Astrocyte (in vitro differentiated cells and primary cell): Measurements from ENCODE around the gene UNC5B. TPM values are rescaled to one million over a fixed set of nuclear protein-coding genes. Genes with fewer than 3 reads are reported as not detected.
A peak's percentile ranks its signal among the peaks of the same experiment; 100 is the strongest.

ENCODE experiments used
- DNase-seq: peaks from one replicate; pipeline ENCODE4 v3.0.0-alpha.2; 2010; ENCODE audit warnings: low read depth
- FAIRE-seq: peaks from 2 replicates; lab custom pipeline; 2011; peaks lifted over from hg19 to GRCh38; lab: Jason Lieb, UNC
- H2AFZ ChIP-seq: 2 replicates; pipeline ENCODE4 v1.6.0; 2012; ENCODE audit warnings: low read depth, low read length, inconsistent platforms
- H3K27ac ChIP-seq: 2 replicates; pipeline ENCODE4 v1.5.1; 2011; ENCODE audit warnings: low read depth, low read length, inconsistent platforms
- H3K27me3 ChIP-seq: 2 replicates; pipeline ENCODE4 v1.6.0; 2011; ENCODE audit warnings: low read length, inconsistent platforms; ENCODE audit not compliant: insufficient read depth
- H3K36me3 ChIP-seq: 2 replicates; pipeline ENCODE4 v1.5.1; 2011; ENCODE audit warnings: low read length, inconsistent platforms; ENCODE audit not compliant: insufficient read depth
- H3K4me1 ChIP-seq: 2 replicates; pipeline ENCODE4 v1.5.1; 2011; ENCODE audit warnings: low read length, inconsistent platforms; ENCODE audit not compliant: insufficient read depth
- H3K4me2 ChIP-seq: 2 replicates; pipeline ENCODE4 v1.6.0; 2012; ENCODE audit warnings: low read length, inconsistent platforms
- H3K4me3 ChIP-seq: 2 replicates; pipeline ENCODE4 v1.5.1; 2011; ENCODE audit warnings: low read depth, mild to moderate bottlenecking, low read length, inconsistent platforms; ENCODE audit not compliant: insufficient read depth
- H3K79me2 ChIP-seq: 2 replicates; pipeline ENCODE4 v1.6.0; 2012; ENCODE audit warnings: mild to moderate bottlenecking, low read length, inconsistent platforms; ENCODE audit not compliant: insufficient read depth
- H3K9ac ChIP-seq: 2 replicates; pipeline ENCODE4 v1.6.0; 2012; ENCODE audit warnings: mild to moderate bottlenecking, low read length, inconsistent platforms
- H3K9me3 ChIP-seq: 2 replicates; pipeline ENCODE4 v1.5.1; 2012; ENCODE audit warnings: low read depth, mild to moderate bottlenecking, low read length, inconsistent platforms; ENCODE audit not compliant: insufficient read depth
- H4K20me1 ChIP-seq: 2 replicates; pipeline ENCODE4 v1.6.0; 2012; ENCODE audit warnings: low read length, inconsistent platforms; ENCODE audit not compliant: insufficient read depth
- H3K27ac Mint-ChIP-seq: one replicate; pipeline ENCODE4 v1.8.0; 2021; ENCODE audit warnings: mild to moderate bottlenecking, mixed read lengths; ENCODE audit not compliant: unreplicated experiment
- H3K27me3 Mint-ChIP-seq: one replicate; pipeline ENCODE4 v1.8.0; 2021; ENCODE audit warnings: low read depth, mixed read lengths; ENCODE audit not compliant: unreplicated experiment
- H3K36me3 Mint-ChIP-seq: one replicate; pipeline ENCODE4 v1.8.0; 2021; ENCODE audit warnings: low read depth, mixed read lengths; ENCODE audit not compliant: unreplicated experiment
- H3K4me1 Mint-ChIP-seq: one replicate; pipeline ENCODE4 v1.8.0; 2021; ENCODE audit warnings: low read depth, mixed read lengths; ENCODE audit not compliant: unreplicated experiment
- H3K4me3 Mint-ChIP-seq: one replicate; pipeline ENCODE4 v1.8.0; 2021; ENCODE audit warnings: mild to moderate bottlenecking, moderate library complexity, mixed read lengths; ENCODE audit not compliant: unreplicated experiment
- H3K9me3 Mint-ChIP-seq: one replicate; pipeline ENCODE4 v1.8.0; 2021; ENCODE audit warnings: mild to moderate bottlenecking, mixed read lengths; ENCODE audit not compliant: unreplicated experiment
- CTCF ChIP-seq: IDR thresholded peaks from 2 replicates; pipeline ENCODE4 v1.5.1; 2011; ENCODE audit warnings: low read depth, mild to moderate bottlenecking, inconsistent platforms, low read length, moderate library complexity; ENCODE audit not compliant: insufficient read depth
- EZH2 ChIP-seq: IDR thresholded peaks from 2 replicates; pipeline ENCODE4 v1.6.1; 2012; ENCODE audit warnings: mild to moderate bottlenecking, low read length, inconsistent platforms; ENCODE audit not compliant: insufficient read depth
- total RNA-seq: library from RNA; stranded (reverse); gene quantifications from 2 replicates; pipeline ENCODE4 v1.2.1, GENCODE V29; 2021

The UNC5B gene
- total RNA-seq, 1 donor from 2014 or later: 15.0 TPM

- DNase-seq (peak; percentile 70), FAIRE-seq (no peak)
- Histone ChIP-seq H2AFZ (no peak overlapping the region), H3K36me3 (no peaks in the 10 kb centered on the region), H4K20me1 (peaks cover 20% of the 10 kb centered on the region), H3K4me3 (no peak overlapping the region), H3K79me2 (no peaks in the 10 kb centered on the region), H3K4me2 (no peak overlapping the region), H3K9me3 (no peaks in the 10 kb centered on the region), H3K27ac (peak overlapping the region; percentile 75), H3K9ac (peak overlapping the region; percentile 7), H3K4me1 (peaks cover 38% of the 10 kb centered on the region), H3K27me3 (no peaks in the 10 kb centered on the region)
- TF ChIP-seq EZH2 (no peak), CTCF (peak; percentile 72)
- H3K4me3 Mint-ChIP-seq: no peak overlapping the region
- H3K36me3 Mint-ChIP-seq: peaks cover 8% of the 10 kb centered on the region
- peaks cover 40% of the 10 kb centered on the region for H3K4me1 Mint-ChIP-seq
- H3K27ac Mint-ChIP-seq: no peak overlapping the region
- peaks cover 3% of the 10 kb centered on the region for H3K27me3 Mint-ChIP-seq
- no peaks in the 10 kb centered on the region for H3K9me3 Mint-ChIP-seq
Measured at GRCh38 chr10:71270301-71271220, 58.2 kb downstream of the UNC5B start.

GRCh38 chr10:71271662-71272055, 59.3 kb downstream of the UNC5B start:
- Histone ChIP-seq H3K27ac (peak overlapping the region; percentile 75), H3K4me2 (peak overlapping the region; percentile 64), H3K9me3 (no peaks in the 10 kb centered on the region), H3K4me1 (peaks cover 38% of the 10 kb centered on the region), H4K20me1 (peaks cover 21% of the 10 kb centered on the region), H3K27me3 (no peaks in the 10 kb centered on the region), H3K4me3 (no peak overlapping the region), H3K9ac (peak overlapping the region; percentile 66), H2AFZ (peak overlapping the region; percentile 32), H3K36me3 (no peaks in the 10 kb centered on the region), H3K79me2 (no peaks in the 10 kb centered on the region)
- Mint-ChIP-seq H3K4me3 (no peak overlapping the region), H3K27me3 (peaks cover 3% of the 10 kb centered on the region), H3K36me3 (peaks cover 9% of the 10 kb centered on the region), H3K4me1 (peaks cover 38% of the 10 kb centered on the region), H3K27ac (no peak overlapping the region), H3K9me3 (no peaks in the 10 kb centered on the region)
- DNase-seq (peak; percentile 38), FAIRE-seq (no peak)
- no peak for TF ChIP-seq EZH2
- no peak for TF ChIP-seq CTCF
